ENCODE results near the gene RAB8A.
"Not testable (repeated sequence)": the region's sequence is repeated elsewhere in the genome, so short reads cannot be mapped to it uniquely, and the experiment has no call there.

RAB8A gene

DNA sequence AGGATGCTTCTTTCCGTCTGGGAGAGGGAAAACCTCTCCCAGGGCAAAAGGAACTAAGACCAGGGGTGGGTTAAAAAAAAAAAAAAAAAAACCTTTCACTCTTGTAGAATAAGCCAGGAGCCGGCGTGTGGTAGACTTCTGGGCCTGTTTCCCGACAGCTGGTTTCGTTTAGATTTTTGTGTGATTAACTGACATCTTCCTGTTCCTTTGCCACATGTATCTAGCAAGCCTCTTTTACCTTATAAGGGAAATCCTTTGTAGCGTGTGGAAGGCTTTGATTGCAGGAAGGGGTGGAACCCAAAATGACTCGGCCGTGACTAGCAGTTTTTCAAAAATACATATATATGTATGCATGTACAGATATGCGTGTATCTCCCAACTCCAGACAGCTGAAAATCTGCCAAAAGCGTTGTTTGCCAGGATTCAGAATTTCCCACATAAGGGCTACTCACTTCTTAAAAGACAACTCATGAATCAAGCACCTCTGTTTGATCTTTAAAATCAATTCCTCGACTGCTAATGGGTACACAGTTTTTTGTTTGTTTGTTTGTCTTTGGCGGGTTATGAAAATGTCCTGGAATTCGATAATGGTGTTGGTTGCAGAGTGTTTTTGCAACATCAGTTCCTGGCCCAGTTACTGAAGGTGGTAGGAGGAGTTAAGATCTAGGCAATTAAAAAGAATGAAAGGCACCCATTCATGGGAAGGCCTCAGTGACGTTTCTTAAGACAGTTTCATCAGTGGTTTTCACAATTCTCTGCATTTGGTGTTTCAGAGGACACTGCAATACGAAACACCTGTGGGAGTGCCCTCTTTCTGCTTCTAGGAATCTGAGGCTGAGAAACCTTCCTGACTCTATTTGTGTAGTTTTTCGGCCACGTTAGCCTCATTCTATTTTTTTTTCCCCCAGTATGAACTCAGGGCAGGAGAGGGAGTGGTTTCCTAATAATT lies 32.7 kb upstream of the RAB8A start:
- DNase-seq, result peak; percentile 40 to 80

- no peak for DNase-seq
These were observed 27.5 kb upstream of the RAB8A start for GRCh38 chr19:16084067-16084685.

DNA sequence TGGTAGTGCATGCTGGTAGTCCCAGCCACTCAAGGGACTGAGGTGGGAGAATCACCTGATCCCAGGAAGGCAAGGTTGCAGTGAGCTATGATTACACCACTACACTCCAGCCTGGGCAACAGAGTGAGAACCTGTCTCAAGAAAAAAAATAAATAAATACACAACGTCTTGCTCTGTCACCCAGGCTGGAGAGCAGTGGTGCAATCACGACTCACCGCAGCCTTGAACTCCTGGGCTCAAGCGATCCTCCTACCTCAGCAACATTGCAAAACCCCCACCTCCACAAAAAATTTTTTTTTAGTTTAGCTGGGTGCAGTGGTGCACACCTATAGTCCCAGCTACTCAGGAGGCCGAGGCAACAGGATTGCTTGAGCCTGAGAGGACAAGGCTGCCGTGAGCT lies 26.6 kb upstream of the RAB8A start:
- DNase-seq, result no peak

- DNase-seq, result not testable (repeated sequence)
These were observed 24.3 kb upstream of the RAB8A start for GRCh38 chr19:16087404-16087803.

DNA sequence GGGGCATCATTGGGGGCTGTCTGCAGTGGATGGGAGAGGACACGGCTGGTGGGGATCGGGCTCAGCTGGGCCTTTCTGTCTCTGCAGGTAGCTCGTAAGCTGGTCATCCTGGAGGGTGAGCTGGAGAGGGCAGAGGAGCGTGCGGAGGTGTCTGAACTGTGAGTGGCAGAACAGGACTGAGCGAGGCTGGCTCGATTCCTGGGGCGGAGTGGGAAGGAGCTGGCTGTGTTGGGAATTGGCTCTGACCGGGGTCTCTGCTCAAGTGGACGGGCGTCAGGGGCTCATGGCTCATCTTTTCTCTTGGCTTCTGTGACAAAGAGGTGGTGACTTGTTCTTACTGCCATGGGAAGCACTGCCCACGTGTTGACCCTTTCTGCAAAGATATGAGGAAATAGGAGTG lies 23.7 kb upstream of the RAB8A start:
- no peak for DNase-seq

DNA sequence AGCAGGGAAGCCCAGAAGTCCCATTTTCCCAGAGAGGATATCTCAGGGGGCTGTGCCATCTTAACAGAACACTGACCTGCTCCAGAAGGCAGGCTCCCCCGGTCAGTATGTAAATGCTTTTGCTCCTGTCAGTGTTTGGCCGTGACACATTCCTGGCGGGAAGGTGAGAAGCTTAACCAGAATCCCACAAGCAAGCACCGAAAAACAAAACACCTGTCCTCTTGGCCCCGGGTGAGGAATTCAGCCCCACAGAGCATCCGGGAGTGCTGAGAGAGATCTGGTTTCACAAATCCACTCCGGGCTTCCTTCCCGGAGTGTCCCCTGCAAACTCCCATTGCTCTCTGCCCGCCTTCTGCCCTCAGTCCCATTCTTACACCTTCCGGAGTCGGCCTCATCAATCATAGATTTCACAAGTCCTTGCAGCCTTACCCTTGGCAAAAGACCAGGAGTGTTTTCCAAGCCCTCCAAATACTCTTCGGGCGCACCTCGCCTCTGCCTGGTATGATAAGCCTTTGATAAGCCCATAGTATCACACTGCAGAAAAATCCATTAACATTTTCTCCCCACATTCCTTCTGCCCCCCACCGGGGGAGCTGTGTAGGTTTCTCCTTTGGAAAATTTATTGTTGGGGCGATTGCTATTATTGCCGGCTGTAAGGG lies 23.2 kb upstream of the RAB8A start:
- no peak for DNase-seq

DNA sequence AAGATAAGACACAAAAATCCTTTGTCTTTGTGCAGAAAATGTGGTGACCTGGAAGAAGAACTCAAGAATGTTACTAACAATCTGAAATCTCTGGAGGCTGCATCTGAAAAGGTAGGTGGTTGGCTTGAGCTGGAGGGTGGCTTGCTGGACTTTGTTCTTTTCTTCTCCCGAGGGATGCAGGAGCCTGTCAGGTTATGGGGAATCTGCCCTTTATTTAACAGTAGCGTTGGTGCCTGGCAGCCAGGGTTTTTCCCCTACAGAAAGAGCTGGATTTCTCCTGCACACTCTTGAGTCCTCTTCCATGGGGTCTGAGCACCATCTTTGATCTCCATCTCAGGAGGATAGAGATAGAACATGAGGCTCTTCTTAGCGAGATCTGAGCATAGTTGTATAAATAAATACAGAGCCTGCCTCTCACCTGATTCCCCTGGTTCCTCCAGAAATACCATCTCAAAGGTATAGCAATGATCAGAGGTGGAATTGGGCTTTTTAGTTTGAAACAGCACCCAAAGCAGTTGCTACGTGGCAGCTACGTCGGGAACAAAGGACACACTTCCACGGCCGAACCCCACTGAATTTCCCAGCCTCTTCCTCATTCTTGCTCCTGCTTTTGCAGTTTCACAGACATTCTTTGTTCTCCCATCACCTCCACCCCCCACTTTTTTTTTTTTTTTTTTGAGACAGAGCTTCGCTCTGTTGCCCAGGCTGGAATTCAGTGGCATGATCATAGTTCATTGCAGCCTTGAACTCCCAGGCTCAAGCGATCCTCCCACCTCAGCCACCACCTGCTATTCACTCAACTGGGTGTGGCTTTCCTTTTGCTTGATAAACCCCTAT lies 22.5 kb upstream of the RAB8A start:
- no peak for DNase-seq

- DNase-seq, result no peak
These were observed 19.9 kb upstream of the RAB8A start for GRCh38 chr19:16091546-16092475.

DNA sequence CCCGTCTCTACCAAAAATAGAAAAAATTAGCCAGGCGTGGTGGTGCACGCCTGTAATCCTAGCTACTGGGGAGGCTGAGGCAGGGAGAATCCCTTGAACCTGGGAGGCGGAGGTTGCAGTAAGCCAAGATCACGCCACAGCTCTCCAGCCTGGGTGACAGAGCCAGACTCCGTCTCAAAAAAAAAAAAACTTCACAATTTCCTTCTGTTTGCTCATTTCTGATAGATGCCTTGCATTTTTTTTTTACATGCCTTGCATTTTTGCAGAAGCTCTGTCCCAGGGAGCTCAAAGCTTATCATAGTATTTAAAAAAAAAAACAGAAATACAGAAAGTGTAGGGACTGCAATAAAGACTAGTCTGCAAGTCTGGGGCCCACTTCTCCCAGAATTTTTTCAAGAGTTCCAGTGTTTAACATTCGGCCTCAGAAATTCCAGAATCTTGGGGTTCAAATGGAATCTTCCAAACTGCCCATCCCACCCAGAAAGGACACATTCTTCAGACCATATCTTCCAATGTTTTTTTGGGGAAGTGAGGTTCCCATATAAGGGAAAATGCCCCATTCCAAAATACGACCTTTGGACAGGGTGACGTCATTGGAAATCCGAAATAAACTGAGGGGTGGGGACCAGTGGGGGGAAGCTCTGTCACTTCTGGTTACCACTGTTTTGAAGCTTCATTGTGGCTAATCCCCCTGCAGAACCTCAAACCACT lies 17.2 kb upstream of the RAB8A start:
- no peak for DNase-seq

DNA sequence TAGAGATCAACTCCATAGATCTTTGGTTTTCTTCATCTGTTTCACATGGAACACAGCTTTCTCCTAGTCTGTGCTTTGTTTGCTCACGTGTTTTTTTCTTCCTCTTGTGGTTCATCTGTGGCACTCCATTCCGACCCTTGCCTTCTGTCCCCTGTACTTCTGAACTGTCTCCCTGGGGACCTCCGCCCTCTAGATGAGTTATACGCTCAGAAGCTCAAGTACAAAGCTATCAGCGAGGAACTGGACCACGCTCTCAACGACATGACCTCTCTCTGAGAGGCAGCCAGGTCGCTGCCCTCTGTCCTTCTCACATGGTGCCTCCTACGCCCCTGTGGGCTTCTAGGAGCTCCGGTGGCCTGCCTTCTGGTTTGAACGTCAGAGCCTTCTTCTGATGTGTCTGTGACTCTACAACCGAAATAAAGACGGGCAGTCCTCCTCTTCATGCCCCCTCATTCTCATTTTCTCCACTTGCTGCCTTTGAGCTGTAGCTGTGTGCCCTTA lies 16.6 kb upstream of the RAB8A start:
- DNase-seq, result no peak

- no peak for DNase-seq
These were observed 15.3 kb upstream of the RAB8A start for GRCh38 chr19:16096280-16096855.

- no peak for DNase-seq
These were observed 13.3 kb upstream of the RAB8A start for GRCh38 chr19:16098416-16098768.

DNA sequence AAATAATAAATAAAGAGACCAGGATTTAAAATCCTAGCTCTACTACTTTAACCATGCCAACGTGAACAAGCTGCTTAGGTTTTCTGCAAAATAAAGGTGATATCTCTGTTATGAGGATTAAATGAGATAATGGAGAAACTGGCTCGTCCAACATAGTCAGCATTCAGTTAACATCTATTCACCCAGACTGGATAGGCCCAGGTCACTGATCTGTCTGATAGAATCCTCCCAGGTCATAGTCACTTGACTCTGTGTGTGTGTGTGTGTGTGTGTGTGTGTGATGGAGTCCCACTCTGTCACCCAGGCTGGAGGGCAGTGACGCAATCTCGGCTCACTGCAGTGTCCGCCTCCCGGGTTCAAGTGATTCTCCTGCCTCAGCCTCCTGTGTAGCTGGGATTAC lies 12.9 kb upstream of the RAB8A start:
- no peak for DNase-seq

GRCh38 chr19:16099314-16099965 lies 12.2 kb upstream of the RAB8A start:
- DNase-seq, result not testable (repeated sequence)

- DNase-seq, result no peak
These were observed 11.2 kb upstream of the RAB8A start for GRCh38 chr19:16100524-16100923.

GRCh38 chr19:16104722-16105121 lies 7.0 kb upstream of the RAB8A start:
- DNase-seq, result no peak

DNA sequence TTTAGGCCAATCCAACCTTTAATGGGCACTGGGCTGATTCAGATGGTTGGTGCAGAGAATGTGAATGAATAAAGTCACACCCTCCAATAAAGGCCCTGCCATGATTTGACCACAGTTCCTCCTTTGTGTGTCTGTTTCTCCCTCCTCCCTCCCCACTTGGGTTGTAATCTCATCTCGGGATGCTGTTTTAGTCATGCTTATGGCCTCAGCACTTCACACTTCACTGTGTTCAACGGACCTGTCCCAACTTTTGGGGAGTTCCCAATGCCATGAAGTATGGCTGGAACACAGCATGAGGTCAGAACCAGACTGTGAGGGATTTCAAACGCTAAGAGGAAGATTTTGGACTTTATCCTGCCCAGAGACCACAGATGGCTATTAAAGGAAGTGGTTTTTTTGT lies 5.6 kb upstream of the RAB8A start:
- DNase-seq, result no peak

DNA sequence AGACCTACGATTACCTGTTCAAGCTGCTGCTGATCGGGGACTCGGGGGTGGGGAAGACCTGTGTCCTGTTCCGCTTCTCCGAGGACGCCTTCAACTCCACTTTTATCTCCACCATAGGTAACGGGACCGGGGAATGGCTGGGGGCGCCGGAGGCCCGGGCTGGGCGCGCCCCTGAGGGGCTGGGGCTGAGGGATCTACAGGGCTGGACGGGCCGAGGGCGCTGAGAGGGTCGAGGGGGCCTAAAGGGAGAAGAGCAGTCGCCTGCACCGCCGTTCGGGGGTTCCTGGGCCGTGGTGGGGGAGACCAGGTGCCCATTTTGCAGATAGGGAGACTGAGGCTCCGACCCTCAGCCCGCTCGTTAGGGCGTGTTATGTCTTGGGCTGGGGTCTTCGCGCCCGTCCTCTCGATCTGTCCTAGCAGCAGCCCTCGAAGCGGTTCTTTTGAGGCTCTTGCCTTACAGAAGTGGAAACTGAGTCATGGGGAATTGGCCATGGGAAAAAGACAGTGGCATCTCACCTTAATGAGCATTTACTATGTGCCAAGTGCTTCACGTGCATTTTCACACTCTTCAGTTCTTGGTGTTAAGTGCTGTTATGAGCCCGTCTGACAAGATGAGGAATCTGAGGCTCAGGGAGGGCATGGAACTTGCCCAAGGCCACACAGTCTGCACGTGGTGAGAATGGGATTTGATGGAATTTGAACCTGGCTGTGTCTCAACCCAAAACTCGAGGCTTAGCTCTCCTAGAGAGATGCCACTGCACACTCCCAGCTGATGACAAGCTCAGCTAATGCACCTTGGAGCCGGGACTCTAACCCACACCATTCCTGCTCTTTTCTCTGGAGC lies 442 bp downstream of the RAB8A start:
- no peak for DNase-seq

GRCh38 chr19:16112778-16113177 lies 1.1 kb downstream of the RAB8A start:
- no peak for DNase-seq
